Measurements from ENCODE around the gene AMZ1. TPM values are rescaled to one million over a fixed set of nuclear protein-coding genes. Genes with fewer than 3 reads are reported as not detected.
A peak's percentile ranks its signal among the peaks of the same experiment; 100 is the strongest.

Gene AMZ1
- total RNA-seq, 4 donors from 2014 or later, result 0.39 to 1.7 (median 1.2) TPM

DNA sequence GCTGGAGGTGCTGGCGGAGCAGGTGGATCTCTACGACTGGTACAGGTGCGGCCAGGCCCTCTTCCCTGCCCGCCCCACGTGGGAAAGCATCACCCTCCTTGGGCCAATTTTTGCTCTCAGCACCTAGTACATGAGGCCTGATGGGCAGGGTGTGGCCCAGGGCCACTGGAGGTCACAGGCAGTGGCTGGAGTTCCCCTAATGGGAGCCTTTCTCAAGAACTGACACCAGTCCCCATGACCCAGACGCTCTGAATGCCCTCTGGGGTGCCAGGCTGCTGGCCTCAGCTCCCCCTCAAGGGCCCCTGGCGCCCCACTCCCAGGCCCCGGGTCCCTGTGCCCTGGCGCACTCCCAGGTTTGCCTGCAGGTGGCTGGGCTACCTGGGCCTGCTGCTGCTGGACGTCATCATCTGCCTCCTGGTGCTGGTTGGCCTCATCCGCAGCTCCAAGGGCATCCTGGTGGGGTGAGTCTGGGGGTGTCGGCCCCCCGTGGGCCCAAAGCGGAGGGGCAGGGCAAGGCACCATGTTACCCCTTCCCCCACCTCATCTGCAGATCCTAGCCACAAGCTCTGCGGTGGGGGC is 40.3 kb upstream of the AMZ1 start:
- Histone ChIP-seq H3K27me3 (no peaks in the 10 kb centered on the region), H3K4me1 (peaks cover 0 to 21% (median 17%) of the 10 kb centered on the region in 4 donors), H3K36me3 (peaks cover 0 to 57% (median 9%) of the 10 kb centered on the region in 3 donors), H3K4me3 (no peak overlapping the region), H3K9me3 (no peaks in the 10 kb centered on the region), H3K27ac (no peak overlapping the region)
- TF ChIP-seq, protein P1, sequence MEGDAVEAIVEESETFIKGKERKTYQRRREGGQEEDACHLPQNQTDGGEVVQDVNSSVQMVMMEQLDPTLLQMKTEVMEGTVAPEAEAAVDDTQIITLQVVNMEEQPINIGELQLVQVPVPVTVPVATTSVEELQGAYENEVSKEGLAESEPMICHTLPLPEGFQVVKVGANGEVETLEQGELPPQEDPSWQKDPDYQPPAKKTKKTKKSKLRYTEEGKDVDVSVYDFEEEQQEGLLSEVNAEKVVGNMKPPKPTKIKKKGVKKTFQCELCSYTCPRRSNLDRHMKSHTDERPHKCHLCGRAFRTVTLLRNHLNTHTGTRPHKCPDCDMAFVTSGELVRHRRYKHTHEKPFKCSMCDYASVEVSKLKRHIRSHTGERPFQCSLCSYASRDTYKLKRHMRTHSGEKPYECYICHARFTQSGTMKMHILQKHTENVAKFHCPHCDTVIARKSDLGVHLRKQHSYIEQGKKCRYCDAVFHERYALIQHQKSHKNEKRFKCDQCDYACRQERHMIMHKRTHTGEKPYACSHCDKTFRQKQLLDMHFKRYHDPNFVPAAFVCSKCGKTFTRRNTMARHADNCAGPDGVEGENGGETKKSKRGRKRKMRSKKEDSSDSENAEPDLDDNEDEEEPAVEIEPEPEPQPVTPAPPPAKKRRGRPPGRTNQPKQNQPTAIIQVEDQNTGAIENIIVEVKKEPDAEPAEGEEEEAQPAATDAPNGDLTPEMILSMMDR (IDR thresholded peaks at IDR 0.05), result no peak
- TF ChIP-seq POLR2A (IDR thresholded peaks at IDR 0.05) (no peak), EP300 (IDR thresholded peaks at IDR 0.05) (no peak)
- no peak for DNase-seq (ENCODE audit: low spot score in 2 of 2)
- 90 to 93% methylated on average over 10 to 12 of the region's 15 CpGs for WGBS, 2 donors

DNA sequence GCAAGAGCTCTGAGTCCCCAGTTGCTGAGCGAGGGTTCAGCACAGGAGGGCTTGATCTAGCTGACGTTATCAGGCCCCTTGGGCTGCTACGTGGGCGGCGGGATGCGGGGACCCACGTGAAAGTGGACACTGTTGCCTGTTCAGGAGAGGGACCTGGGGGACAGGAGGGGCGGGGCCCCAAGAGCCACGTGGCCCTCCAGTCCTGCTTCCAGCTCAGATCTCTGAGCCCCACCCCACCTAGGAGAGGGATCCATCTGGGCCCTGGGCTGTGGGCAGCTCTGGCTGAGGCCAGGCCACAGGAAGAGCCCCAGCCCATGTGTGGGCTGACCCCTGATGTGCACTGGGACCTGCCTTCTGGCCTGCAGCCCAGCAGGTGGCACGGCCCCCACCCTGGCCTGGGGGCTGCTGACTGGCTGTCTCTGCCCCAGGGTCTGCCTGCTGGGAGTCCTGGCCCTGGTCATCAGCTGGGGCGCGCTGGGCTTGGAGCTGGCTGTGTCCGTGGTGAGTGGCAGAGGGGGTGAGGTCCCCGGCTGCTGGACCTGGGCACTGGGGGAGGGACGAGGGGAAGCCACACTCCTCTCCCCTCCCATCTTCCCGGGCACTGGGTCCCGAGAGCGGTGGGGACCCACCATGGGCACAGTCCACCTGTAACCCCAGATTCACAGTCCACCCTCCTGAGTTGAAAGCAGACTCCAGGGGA is 38.7 kb upstream of the AMZ1 start:
- Histone ChIP-seq H3K36me3 (peaks cover 0 to 66% (median 9%) of the 10 kb centered on the region in 3 donors), H3K4me3 (no peak overlapping the region), H3K4me1 (peaks cover 0 to 14% (median 10%) of the 10 kb centered on the region in 4 donors), H3K27me3 (no peaks in the 10 kb centered on the region), H3K9me3 (no peaks in the 10 kb centered on the region), H3K27ac (no peak overlapping the region)
- DNase-seq (ENCODE audit: low spot score in 2 of 2), result no peak
- TF ChIP-seq POLR2A (IDR thresholded peaks at IDR 0.05), result no peak
- TF ChIP-seq, protein P1 (IDR thresholded peaks at IDR 0.05), result no peak
- no peak for TF ChIP-seq EP300 (IDR thresholded peaks at IDR 0.05)
- 82 to 89% methylated on average over 13 to 14 of the region's 18 CpGs for WGBS, 2 donors

- no peak overlapping the region for H3K27ac ChIP-seq
- peaks cover 0 to 69% (median 9%) of the 10 kb centered on the region in 3 donors for H3K36me3 ChIP-seq
- DNase-seq (ENCODE audit: low spot score in 2 of 2), result no peak
- no peak overlapping the region for H3K4me3 ChIP-seq
- no peaks in the 10 kb centered on the region for H3K27me3 ChIP-seq
- no peak for TF ChIP-seq POLR2A (IDR thresholded peaks at IDR 0.05)
- TF ChIP-seq, protein P1 (IDR thresholded peaks at IDR 0.05), result no peak
- H3K9me3 ChIP-seq, result no peaks in the 10 kb centered on the region
- H3K4me1 ChIP-seq, result peaks cover 0 to 7% (median 4%) of the 10 kb centered on the region in 4 donors
- WGBS, 2 donors, result 87 to 92% methylated on average over 10 to 11 of the region's 11 CpGs
Measured at GRCh38 chr7:2649991-2650390, 38.0 kb upstream of the AMZ1 start.

GRCh38 chr7:2650451-2650850 is 37.6 kb upstream of the AMZ1 start:
- WGBS, 2 donors, result 52 to 77% methylated on average over 8 of the region's 8 CpGs
- no peak for TF ChIP-seq EP300 (IDR thresholded peaks at IDR 0.05)
- peaks cover 0 to 2% (median under 1%) of the 10 kb centered on the region in 4 donors for H3K4me1 ChIP-seq
- H3K27ac ChIP-seq, result no peak overlapping the region
- H3K4me3 ChIP-seq, result no peak overlapping the region
- no peaks in the 10 kb centered on the region for H3K27me3 ChIP-seq
- no peak for DNase-seq (ENCODE audit: low spot score in 2 of 2)
- H3K36me3 ChIP-seq, result peaks cover 0 to 69% (median 9%) of the 10 kb centered on the region in 3 donors
- no peaks in the 10 kb centered on the region for H3K9me3 ChIP-seq

DNA sequence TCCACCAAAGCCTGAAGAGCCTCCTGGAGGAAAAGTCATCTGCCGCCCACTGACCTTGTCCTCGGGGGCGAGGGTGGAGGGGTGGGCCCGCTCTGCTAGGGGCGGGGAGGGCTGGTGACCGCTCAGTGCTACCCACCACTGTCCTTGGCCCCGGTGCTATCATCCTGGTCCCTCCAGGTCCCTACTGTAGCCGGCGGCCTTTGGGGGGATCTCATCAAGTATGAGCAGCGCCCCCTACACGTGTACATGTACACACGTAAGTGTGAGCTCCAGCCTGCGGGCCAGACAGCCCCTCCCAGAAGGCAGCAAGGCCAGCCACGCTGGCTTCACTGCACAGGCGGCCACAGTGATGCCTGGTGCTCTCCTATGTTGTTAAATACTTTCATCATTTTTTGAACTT is 36.7 kb upstream of the AMZ1 start:
- no peak overlapping the region for H3K4me3 ChIP-seq
- no peaks in the 10 kb centered on the region for H3K27me3 ChIP-seq
- no peak for DNase-seq (ENCODE audit: low spot score in 2 of 2)
- 57 to 84% methylated on average over 14 to 15 of the region's 15 CpGs for WGBS, 2 donors
- no peaks in the 10 kb centered on the region for H3K4me1 ChIP-seq
- H3K27ac ChIP-seq, result no peak overlapping the region
- no peak for TF ChIP-seq POLR2A (IDR thresholded peaks at IDR 0.05)
- TF ChIP-seq, protein P1 (IDR thresholded peaks at IDR 0.05), result peak in 1 of 5 experiments; percentile 20
- peaks cover 0 to 75% (median 13%) of the 10 kb centered on the region in 3 donors for H3K36me3 ChIP-seq
- H3K9me3 ChIP-seq, result no peaks in the 10 kb centered on the region
